Central memory CD8-positive, alpha-beta T cell (primary cell): ENCODE measurements around the gene SERTAD2.

Experiments
- ATAC-seq: fragments of 150-1000 bp; cut with Tn5 transposase; replicated peaks from 2 replicates; pipeline ENCODE4 v1.10.0; 2022; ENCODE audit warnings: mild to moderate bottlenecking, moderate FRiP score, moderate number of reproducible peaks; ENCODE audit not compliant: poor library complexity, severe bottlenecking; ENCODE audit errors: extremely low read depth
- DNase-seq, 2 donors: peaks; one replicate each; pipeline ENCODE4 v3.0.0; 2021; ENCODE audit warnings: low spot score in 2 of 2
- H3K27ac Mint-ChIP-seq: one replicate; pipeline ENCODE4 v1.8.0; 2022; ENCODE audit warnings: low read depth, mild to moderate bottlenecking, moderate library complexity, mixed read lengths
- H3K27me3 Mint-ChIP-seq: one replicate; pipeline ENCODE4 v1.8.0; 2022; ENCODE audit warnings: mixed read lengths
- H3K36me3 Mint-ChIP-seq: one replicate; pipeline ENCODE4 v1.8.0; 2022; ENCODE audit warnings: mild to moderate bottlenecking, moderate library complexity, mixed read lengths; ENCODE audit not compliant: insufficient read depth
- H3K4me1 Mint-ChIP-seq: one replicate; pipeline ENCODE4 v1.8.0; 2022; ENCODE audit warnings: mixed read lengths
- H3K4me3 Mint-ChIP-seq: one replicate; pipeline ENCODE4 v1.8.0; 2022; ENCODE audit warnings: mild to moderate bottlenecking, moderate library complexity, mixed read lengths
- H3K9me3 Mint-ChIP-seq: one replicate; pipeline ENCODE4 v1.8.0; 2022; ENCODE audit warnings: mixed read lengths

The SERTAD2 gene

DNA sequence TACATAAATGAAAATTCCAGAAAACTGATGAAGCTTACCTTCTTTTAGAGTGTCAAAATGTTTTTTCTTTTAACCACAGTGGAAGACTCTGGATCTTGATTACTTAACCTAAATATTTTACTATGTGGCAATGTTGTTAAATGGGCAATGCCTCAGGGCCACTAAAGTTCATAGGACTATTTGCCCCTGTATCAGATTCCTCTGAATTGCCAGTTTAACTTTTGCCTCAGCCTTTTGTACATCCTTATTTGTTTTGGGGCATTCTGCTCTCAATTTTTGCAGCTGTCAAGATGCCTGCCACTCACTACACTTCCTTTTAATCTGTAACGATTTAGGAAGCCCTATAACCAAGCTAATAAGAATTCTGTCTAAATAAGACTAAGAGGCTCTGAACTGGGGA is 31.7 kb upstream of the SERTAD2 start:
- H3K27ac Mint-ChIP-seq = no peak overlapping the region

DNA sequence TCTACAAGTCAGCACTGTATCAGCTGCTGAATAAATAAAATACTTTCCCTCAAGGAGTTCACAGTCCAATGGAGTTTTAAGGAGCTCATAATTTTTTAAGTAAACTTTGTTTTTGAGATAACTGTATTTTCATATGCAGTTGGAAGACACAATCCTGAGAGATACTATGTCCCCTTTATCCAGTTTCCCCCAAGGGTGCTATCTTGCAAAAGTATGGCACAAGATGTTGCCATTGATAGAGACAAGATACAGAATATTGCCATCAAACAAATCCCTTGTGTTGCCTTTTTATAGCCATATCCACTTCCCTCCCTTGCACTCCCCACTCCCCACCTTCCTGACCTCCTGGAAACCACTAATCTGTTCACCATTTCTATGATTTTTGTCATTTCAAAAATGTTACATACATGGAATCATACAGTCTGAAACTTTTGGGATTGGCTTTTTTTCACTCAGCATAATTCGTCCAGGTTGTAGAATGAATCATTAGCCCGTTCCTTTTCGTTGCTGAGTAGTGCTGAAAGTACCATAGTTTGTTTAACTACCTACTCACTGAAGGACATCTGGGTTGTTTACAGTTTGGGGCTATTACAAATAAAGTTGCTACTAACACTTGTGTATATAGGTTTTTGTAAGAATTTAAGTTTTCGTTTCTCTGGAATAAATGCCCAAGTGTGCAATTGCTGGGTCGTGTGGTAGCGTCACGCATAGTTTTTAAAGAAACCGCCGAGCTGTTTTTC is 30.2 kb upstream of the SERTAD2 start:
- no peak for DNase-seq
- H3K27ac Mint-ChIP-seq = no peak overlapping the region
- no peaks in the 10 kb centered on the region for H3K27me3 Mint-ChIP-seq
- no peaks in the 10 kb centered on the region for H3K4me1 Mint-ChIP-seq
- H3K9me3 Mint-ChIP-seq = no peaks in the 10 kb centered on the region
- no peak for ATAC-seq
- H3K4me3 Mint-ChIP-seq = no peak overlapping the region
- H3K36me3 Mint-ChIP-seq = no peaks in the 10 kb centered on the region

More for the DNA sequence above, 31.7 kb upstream of the SERTAD2 start:
- ATAC-seq (no peak), DNase-seq (no peak)
- Mint-ChIP-seq H3K36me3 (no peaks in the 10 kb centered on the region), H3K27me3 (no peaks in the 10 kb centered on the region), H3K4me1 (no peaks in the 10 kb centered on the region), H3K9me3 (no peaks in the 10 kb centered on the region), H3K4me3 (no peak overlapping the region)

DNA sequence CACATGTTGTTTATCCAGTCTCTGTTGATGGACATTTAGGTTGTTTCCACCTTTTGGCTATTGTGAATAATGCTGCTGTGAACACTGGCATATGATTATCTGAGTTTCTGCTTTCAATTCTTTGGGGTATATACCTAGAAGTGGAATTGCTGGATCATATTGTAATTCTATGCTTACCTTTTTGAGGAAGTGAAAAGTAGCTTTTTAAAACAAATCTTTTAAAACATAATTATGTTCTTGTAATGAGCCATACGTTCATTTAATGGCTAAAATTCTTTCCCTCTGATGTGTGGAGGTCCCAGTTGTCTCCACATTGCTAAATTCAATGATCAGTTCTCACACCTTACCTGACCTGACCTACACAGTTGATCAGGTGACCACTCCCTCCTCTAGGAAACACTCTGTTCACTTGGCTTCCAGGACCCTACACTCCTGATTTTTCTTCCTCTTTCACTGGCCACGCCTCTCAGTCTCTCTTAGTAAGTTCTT is 27.8 kb upstream of the SERTAD2 start:
- DNase-seq (no peak), ATAC-seq (no peak)
- no peaks in the 10 kb centered on the region for H3K4me1 Mint-ChIP-seq
- H3K9me3 Mint-ChIP-seq = no peaks in the 10 kb centered on the region
- H3K27ac Mint-ChIP-seq = no peak overlapping the region
- H3K27me3 Mint-ChIP-seq = no peaks in the 10 kb centered on the region
- H3K36me3 Mint-ChIP-seq = no peaks in the 10 kb centered on the region
- H3K4me3 Mint-ChIP-seq = no peak overlapping the region

DNA sequence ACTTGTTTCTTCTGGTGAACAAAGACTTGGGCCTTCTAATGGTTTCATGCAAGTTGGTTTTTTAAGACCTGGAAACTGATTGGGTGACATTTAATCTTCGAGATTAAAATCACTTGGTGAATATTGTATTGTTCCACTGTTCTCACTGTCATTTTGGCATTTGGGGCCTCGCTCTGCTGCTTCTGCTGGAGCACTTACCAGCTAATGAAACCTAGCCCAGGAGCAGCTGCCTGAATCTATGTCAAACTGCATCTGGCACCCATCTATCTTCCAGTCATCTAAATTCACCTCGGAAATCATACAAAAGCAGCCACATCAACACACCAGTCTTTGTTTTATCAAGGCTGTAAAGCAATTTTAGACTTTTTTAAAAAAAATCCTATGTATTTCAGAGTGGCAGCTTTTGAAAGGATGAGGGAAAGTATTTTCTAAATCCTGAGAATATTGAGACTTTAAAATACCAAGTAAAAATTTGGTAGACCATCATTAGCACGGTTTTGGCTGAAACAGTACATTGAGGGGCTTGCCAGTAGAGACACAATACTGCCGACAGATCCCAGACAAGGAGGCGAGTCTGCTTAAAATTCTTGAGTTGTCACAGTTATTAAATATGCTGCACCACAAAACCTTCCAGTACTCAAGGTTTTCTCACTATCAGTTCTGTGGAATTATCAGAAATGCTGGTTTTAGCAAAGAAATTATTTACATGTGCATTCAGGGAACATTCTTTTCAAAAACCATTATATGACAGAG is 26.1 kb upstream of the SERTAD2 start:
- Mint-ChIP-seq H3K36me3 (no peaks in the 10 kb centered on the region), H3K9me3 (no peaks in the 10 kb centered on the region), H3K27ac (no peak overlapping the region), H3K4me3 (no peak overlapping the region), H3K27me3 (no peaks in the 10 kb centered on the region), H3K4me1 (no peaks in the 10 kb centered on the region)
- DNase-seq (no peak), ATAC-seq (no peak)

DNA sequence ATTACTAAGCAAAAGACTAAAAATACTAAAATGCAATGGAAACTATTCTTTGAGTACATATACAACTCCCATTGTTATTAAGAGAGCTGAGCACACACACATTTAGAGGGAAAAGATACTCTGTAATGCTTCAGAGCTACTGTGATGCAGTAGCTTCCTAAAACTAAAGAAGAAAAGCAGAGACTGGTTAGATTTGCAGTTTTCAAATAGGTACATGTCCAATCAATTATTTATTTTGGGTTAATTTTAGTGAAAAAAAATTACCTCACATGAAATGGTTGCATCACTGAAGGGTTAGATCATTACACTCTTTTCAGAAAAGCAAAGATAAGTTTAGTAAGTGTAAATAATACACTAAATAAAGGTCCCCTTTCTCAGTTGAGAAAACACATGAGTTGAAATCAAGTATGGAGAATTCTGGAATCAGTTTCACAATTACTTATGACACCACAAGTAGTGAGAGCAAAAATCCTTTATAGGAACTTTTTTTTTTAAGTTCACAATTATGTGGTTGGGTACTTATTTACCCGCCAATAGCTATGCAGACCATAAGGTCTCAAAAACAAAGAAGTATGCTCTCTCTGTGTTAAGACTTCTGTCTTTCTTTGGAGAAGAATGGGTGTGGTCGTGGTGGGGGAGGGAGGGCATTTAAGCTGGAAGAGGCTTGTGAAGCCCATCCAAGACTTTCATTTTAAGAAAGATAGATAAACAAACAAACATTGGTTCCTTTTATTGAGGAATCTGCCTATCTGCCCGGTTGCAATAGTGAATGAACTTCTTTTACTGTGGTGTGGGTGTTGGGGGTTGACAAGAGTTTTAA is 25.3 kb upstream of the SERTAD2 start:
- Mint-ChIP-seq H3K4me1 (no peaks in the 10 kb centered on the region), H3K27ac (no peak overlapping the region), H3K4me3 (no peak overlapping the region), H3K9me3 (no peaks in the 10 kb centered on the region), H3K27me3 (no peaks in the 10 kb centered on the region), H3K36me3 (no peaks in the 10 kb centered on the region)
- DNase-seq (no peak), ATAC-seq (no peak)

DNA sequence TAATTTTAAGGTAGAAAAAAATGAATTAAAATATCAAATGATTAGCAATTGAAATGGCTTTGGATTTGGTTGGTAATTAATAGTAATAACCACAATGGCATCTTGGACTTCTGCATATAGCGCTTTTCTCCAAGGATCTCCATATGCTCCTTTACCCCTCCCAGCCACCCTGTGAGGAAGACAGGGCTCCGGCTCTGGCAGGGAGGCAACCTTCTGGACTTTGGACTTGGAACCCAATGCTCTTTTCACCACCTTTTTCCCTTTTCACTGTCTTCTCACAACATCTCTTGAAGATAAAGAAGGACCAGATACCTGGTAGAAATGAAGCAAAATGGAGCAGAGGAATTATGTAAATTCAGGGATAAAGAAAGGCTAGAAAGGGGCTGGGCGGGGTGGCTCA is 23.8 kb upstream of the SERTAD2 start:
- no peaks in the 10 kb centered on the region for H3K4me1 Mint-ChIP-seq
- H3K36me3 Mint-ChIP-seq = no peaks in the 10 kb centered on the region
- DNase-seq (no peak), ATAC-seq (no peak)
- H3K4me3 Mint-ChIP-seq = no peak overlapping the region
- H3K9me3 Mint-ChIP-seq = no peaks in the 10 kb centered on the region
- H3K27me3 Mint-ChIP-seq = no peaks in the 10 kb centered on the region
- H3K27ac Mint-ChIP-seq = no peak overlapping the region

DNA sequence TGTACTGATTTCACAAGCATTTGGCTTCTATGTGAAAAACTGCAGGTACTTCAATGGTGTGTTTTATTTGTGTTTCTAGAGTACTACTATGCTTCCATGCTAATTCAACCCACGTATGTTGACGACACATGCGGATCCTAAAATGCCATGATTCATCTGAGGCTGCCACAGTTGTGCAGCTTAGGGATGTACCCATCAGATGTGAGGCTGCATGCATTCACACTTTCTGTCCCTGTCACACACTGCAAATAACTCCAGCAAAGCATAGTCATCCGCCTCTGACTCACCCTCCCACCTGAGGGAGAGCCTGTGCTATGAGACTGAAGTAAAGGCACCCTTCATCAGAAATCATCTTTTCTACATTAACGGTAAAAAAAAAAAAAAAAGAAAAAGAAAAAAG is 22.1 kb upstream of the SERTAD2 start:
- no peak for ATAC-seq
- no peak overlapping the region for H3K27ac Mint-ChIP-seq

DNA sequence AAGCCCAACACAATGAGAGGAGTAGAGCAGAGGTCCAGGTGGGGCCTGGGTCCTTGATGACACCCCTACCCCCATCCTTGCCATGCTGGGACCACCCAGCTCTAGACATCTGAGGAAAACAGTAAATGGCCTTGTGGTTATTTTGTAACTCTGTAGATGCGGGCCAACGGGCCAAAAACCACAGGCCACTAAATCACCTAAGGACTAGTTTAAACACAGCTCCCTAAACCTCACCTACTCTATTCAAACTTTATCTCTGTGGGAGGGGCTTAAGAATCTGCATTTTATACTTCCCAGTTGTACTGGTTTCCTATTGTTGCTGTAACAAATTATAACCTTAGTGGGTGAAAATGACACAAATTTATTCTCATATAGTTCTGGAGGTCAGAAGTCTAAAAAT is 19.0 kb upstream of the SERTAD2 start:
- Mint-ChIP-seq H3K4me1 (peaks cover 5% of the 10 kb centered on the region), H3K9me3 (no peaks in the 10 kb centered on the region), H3K36me3 (no peaks in the 10 kb centered on the region), H3K4me3 (no peak overlapping the region), H3K27ac (no peak overlapping the region), H3K27me3 (no peaks in the 10 kb centered on the region)
- no peak for DNase-seq
- no peak for ATAC-seq

More for the DNA sequence above, 22.1 kb upstream of the SERTAD2 start:
- no peaks in the 10 kb centered on the region for H3K4me1 Mint-ChIP-seq
- H3K36me3 Mint-ChIP-seq = no peaks in the 10 kb centered on the region
- DNase-seq = no peak
- no peaks in the 10 kb centered on the region for H3K27me3 Mint-ChIP-seq
- H3K4me3 Mint-ChIP-seq = no peak overlapping the region
- no peaks in the 10 kb centered on the region for H3K9me3 Mint-ChIP-seq

DNA sequence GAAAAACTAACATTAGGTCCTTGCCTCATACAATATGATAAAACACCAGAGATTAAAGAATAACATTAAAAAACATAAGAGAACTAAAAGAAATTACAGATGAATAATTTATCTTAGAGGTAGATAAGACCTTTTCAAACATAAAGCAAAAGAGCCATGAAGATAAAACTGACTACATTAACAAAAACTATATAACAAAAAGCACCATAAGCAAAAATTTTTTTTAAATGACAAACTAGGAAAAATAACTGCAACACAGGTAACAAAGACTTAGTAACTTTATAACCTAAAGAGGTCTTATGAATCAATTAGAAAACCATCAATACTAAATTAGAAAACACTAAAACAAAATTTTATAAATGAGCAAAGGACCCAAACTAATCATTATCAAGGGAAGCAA is 16.3 kb upstream of the SERTAD2 start:
- no peaks in the 10 kb centered on the region for H3K9me3 Mint-ChIP-seq
- H3K27me3 Mint-ChIP-seq = no peaks in the 10 kb centered on the region
- H3K4me1 Mint-ChIP-seq = peaks cover 19% of the 10 kb centered on the region
- DNase-seq = no peak
- H3K4me3 Mint-ChIP-seq = no peak overlapping the region
- no peaks in the 10 kb centered on the region for H3K36me3 Mint-ChIP-seq
- ATAC-seq = no peak
- no peak overlapping the region for H3K27ac Mint-ChIP-seq

DNA sequence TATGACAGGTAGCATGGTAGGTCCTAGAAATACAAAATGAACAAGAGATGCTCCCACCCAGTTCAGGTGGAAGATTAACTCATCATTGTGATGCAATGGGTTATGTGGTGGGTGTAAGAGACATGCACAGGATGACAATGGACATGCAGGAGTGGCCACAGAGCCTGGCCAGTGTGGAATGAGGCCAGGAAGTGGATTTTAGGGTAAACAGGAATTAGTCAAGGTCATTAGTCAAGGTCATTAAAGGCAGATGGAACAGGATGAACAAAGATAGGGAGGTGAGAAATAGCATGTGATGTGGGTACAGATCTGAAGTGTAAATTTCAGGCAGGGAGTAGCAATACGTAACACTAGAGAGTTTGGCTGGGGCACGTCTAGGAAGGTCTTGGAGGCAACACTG is 15.6 kb upstream of the SERTAD2 start:
- H3K4me1 Mint-ChIP-seq = peaks cover 19% of the 10 kb centered on the region
- no peaks in the 10 kb centered on the region for H3K9me3 Mint-ChIP-seq
- no peaks in the 10 kb centered on the region for H3K27me3 Mint-ChIP-seq
- no peaks in the 10 kb centered on the region for H3K36me3 Mint-ChIP-seq
- ATAC-seq (no peak), DNase-seq (no peak)
- no peak overlapping the region for H3K4me3 Mint-ChIP-seq
- no peak overlapping the region for H3K27ac Mint-ChIP-seq

DNA sequence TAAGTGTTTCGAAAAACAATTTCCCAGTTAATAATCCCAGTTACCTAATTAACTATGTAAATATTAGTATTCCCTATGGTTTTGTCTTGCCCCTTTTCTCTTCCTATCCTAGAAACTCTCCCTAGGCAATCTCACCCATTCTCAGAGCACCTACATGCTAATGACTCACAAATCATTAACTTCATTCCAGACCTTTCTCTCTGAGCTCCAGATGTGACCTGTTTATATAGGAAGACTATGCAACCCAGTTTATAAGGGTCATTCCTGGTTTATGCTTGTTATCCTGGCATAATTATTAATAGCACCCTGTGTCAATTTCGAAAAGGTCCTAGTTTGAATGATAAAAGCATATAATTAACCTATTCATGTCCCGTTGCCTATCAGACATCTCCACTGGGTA is 14.8 kb upstream of the SERTAD2 start:
- H3K4me3 Mint-ChIP-seq = no peak overlapping the region
- no peaks in the 10 kb centered on the region for H3K9me3 Mint-ChIP-seq
- H3K36me3 Mint-ChIP-seq = no peaks in the 10 kb centered on the region
- DNase-seq (no peak), ATAC-seq (no peak)
- H3K27ac Mint-ChIP-seq = no peak overlapping the region
- no peaks in the 10 kb centered on the region for H3K27me3 Mint-ChIP-seq
- H3K4me1 Mint-ChIP-seq = peaks cover 24% of the 10 kb centered on the region

DNA sequence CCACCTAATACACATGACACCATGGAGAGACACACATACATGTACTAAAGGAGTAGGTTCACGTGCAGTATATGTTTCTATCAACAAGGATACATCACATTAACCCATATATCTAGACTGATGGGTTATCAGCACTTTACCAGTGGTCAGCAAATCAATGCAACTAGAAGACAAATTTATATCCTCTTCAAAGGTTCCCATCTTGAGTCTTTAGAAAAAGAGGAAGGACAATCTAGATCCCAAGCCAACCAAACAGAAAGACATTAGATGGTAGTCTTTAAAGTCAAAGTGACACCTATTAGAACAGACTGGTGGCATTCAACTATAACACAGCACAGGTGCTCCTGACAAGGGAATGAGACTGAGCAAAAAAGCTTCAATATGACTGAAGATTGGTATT is 13.8 kb upstream of the SERTAD2 start:
- Mint-ChIP-seq H3K9me3 (no peaks in the 10 kb centered on the region), H3K27ac (peak overlapping the region; percentile 49), H3K27me3 (no peaks in the 10 kb centered on the region), H3K36me3 (no peaks in the 10 kb centered on the region), H3K4me1 (peaks cover 25% of the 10 kb centered on the region), H3K4me3 (peak overlapping the region; percentile 44)
- ATAC-seq (no peak), DNase-seq (no peak)
